GM23338 (cell line): ENCODE data around the gene RBM22. TPM values are rescaled to one million over a fixed set of nuclear protein-coding genes. Genes with fewer than 3 reads are reported as not detected.

Experiments used
- ATAC-seq: fragments of 200-7000 bp; cut with Tn5 transposase; 3 replicates; pipeline ENCODE4 v1.9.1; 2020
- DNase-seq: peaks from one replicate; pipeline ENCODE4 v3.0.0-alpha.2; 2015; ENCODE audit warnings: low spot score
- H2AFZ ChIP-seq: fragments of 200-600 bp; sonication (generic); 2 replicates; pipeline ENCODE4 v1.8.0; 2016; ENCODE audit warnings: antibody characterized with exemption, mild to moderate bottlenecking, moderate library complexity
- H3F3A ChIP-seq: fragments of 200-600 bp; sonication (generic); replicated peaks from 2 replicates; pipeline ENCODE4 v1.8.0; 2017; ENCODE audit warnings: antibody characterized with exemption, mixed run types, low read depth
- H3K27ac ChIP-seq: fragments of 200-600 bp; sonication (generic); 2 replicates; pipeline ENCODE4 v1.6.1; 2016; ENCODE audit warnings: low read depth
- H3K27me3 ChIP-seq: fragments of 200-600 bp; sonication (generic); 2 replicates; pipeline ENCODE4 v1.8.0; 2016; ENCODE audit warnings: mild to moderate bottlenecking, mixed run types, moderate library complexity; ENCODE audit not compliant: insufficient read depth
- H3K36me3 ChIP-seq: fragments of 200-600 bp; sonication (generic); 2 replicates; pipeline ENCODE4 v1.8.0; 2016; ENCODE audit warnings: mild to moderate bottlenecking; ENCODE audit not compliant: insufficient read depth
- H3K4me1 ChIP-seq: fragments of 200-600 bp; sonication (generic); 2 replicates; pipeline ENCODE4 v1.8.0; 2016; ENCODE audit warnings: mild to moderate bottlenecking, moderate library complexity; ENCODE audit not compliant: insufficient read depth
- H3K4me2 ChIP-seq: fragments of 200-600 bp; sonication (generic); 2 replicates; pipeline ENCODE4 v1.7.1; 2017; ENCODE audit warnings: mixed run types
- H3K4me3 ChIP-seq: fragments of 200-600 bp; sonication (generic); 2 replicates; pipeline ENCODE4 v1.6.1; 2016; ENCODE audit warnings: mixed run types
- H3K79me2 ChIP-seq: fragments of 200-600 bp; sonication (generic); replicated peaks from 2 replicates; pipeline ENCODE4 v1.8.0; 2017; ENCODE audit warnings: mild to moderate bottlenecking; ENCODE audit not compliant: insufficient read depth
- H3K9me2 ChIP-seq: fragments of 200-600 bp; sonication (generic); 2 replicates; pipeline ENCODE4 v1.8.0; 2017; ENCODE audit not compliant: insufficient read depth
- H4K20me1 ChIP-seq: fragments of 200-600 bp; sonication (generic); replicated peaks from 2 replicates; pipeline ENCODE4 v1.8.0; 2017; ENCODE audit warnings: mild to moderate bottlenecking; ENCODE audit not compliant: insufficient read depth
- H3K27ac Mint-ChIP-seq: 2 replicates; pipeline ENCODE4 v1.8.0; 2020; ENCODE audit warnings: inconsistent platforms, mild to moderate bottlenecking, moderate library complexity, mixed read lengths
- H3K27me3 Mint-ChIP-seq: 3 replicates; pipeline ENCODE4 v1.8.0; 2022; ENCODE audit warnings: low read depth, mild to moderate bottlenecking, moderate library complexity, mixed read lengths, inconsistent platforms; ENCODE audit not compliant: insufficient read depth, poor library complexity
- H3K36me3 Mint-ChIP-seq: 3 replicates; pipeline ENCODE4 v1.8.0; 2021; ENCODE audit warnings: low read depth, mild to moderate bottlenecking, inconsistent platforms, moderate library complexity, mixed read lengths
- H3K4me1 Mint-ChIP-seq: 3 replicates; pipeline ENCODE4 v1.8.0; 2020; ENCODE audit warnings: mild to moderate bottlenecking, inconsistent platforms, mixed read lengths
- H3K4me3 Mint-ChIP-seq: 3 replicates; pipeline ENCODE4 v1.8.0; 2021; ENCODE audit warnings: moderate library complexity, mild to moderate bottlenecking, inconsistent platforms, mixed read lengths
- H3K9me3 Mint-ChIP-seq: 3 replicates; pipeline ENCODE4 v1.8.0; 2020; ENCODE audit warnings: moderate library complexity, mild to moderate bottlenecking, inconsistent platforms, mixed read lengths
- CREB1 ChIP-seq: fragments of 250-450 bp; sonication (Bioruptor Pico); IDR thresholded peaks from 2 replicates; pipeline ENCODE4 v1.5.0; 2020; ENCODE audit warnings: low read depth, mild to moderate bottlenecking, moderate library complexity
- EZH2 ChIP-seq: fragments of 200-600 bp; sonication (generic); IDR thresholded peaks from one replicate; pipeline ENCODE4 v1.8.0; 2017; ENCODE audit warnings: antibody characterized with exemption, mild to moderate bottlenecking, low read depth; ENCODE audit not compliant: unreplicated experiment
- EZH2phosphoT487 ChIP-seq: fragments of 200-600 bp; sonication (generic); IDR thresholded peaks from one replicate; pipeline ENCODE4 v1.8.1; 2018; ENCODE audit warnings: antibody characterized with exemption; ENCODE audit not compliant: unreplicated experiment
- JUNB ChIP-seq: IDR thresholded peaks from one replicate; pipeline ENCODE4 v1.6.1; 2016; ENCODE audit warnings: antibody characterized with exemption; ENCODE audit not compliant: unreplicated experiment
- NANOG ChIP-seq: IDR thresholded peaks from 2 replicates; pipeline ENCODE4 v1.6.1; 2016; ENCODE audit warnings: antibody characterized with exemption, borderline replicate concordance
- POLR2AphosphoS5 ChIP-seq: IDR thresholded peaks from 2 replicates; pipeline ENCODE4 v1.6.1; 2016; ENCODE audit warnings: antibody characterized with exemption, low read depth
- STAT1 ChIP-seq: IDR thresholded peaks from one replicate; pipeline ENCODE4 v1.6.1; 2016; ENCODE audit warnings: antibody characterized with exemption; ENCODE audit not compliant: unreplicated experiment
- ZNF114 ChIP-seq: fragments of 250-450 bp; sonication (Bioruptor Pico); IDR thresholded peaks from 2 replicates; pipeline ENCODE4 v1.5.0; 2020; ENCODE audit warnings: mild to moderate bottlenecking, moderate library complexity
- ZNF331 ChIP-seq: fragments of 250-450 bp; sonication (Bioruptor Pico); IDR thresholded peaks from 2 replicates; pipeline ENCODE4 v1.5.0; 2020; ENCODE audit warnings: low read depth, mild to moderate bottlenecking, moderate library complexity
- polyA plus RNA-seq: library from polyadenylated mRNA; unstranded; fragments of >200 nt; fragmentation: Nextera tagmentation; extraction: Ambion mirVana; gene quantifications from 2 replicates; pipeline ENCODE4 v1.2.1, GENCODE V29; 2016
- total RNA-seq: library from RNA; depleted of rRNA; stranded (reverse); fragments of >200 nt; shearing (Covaris generic); gene quantifications from 2 replicates; pipeline ENCODE4 v1.2.3, GENCODE V29; 2014
- TF ChIP-seq, protein P1 (sequence below): IDR thresholded peaks from 2 replicates; pipeline ENCODE4 v1.6.1; 2016; ENCODE audit warnings: antibody characterized with exemption
- TF ChIP-seq, protein P2 (sequence below): fragments of 250-450 bp; sonication (Bioruptor Pico); IDR thresholded peaks from 2 replicates; pipeline ENCODE4 v1.5.0; 2020; ENCODE audit warnings: mild to moderate bottlenecking, moderate library complexity
- TF ChIP-seq, protein P3 (sequence below), 2 experiments: fragments of 200-600 bp in 1 of 2; sonication (generic) in 1 of 2; conservative IDR thresholded peaks; 2 replicates each; pipeline versions ENCODE4 v1.5.1 to v1.6.1; 2016 to 2017; ENCODE audit warnings: antibody characterized with exemption in 2 of 2, low read depth in 2 of 2, mild to moderate bottlenecking in 2 of 2, moderate library complexity in 1 of 2
- TF ChIP-seq, protein P4 (sequence below): IDR thresholded peaks from one replicate; pipeline ENCODE4 v1.6.1; 2018; ENCODE audit warnings: antibody characterized with exemption; ENCODE audit not compliant: unreplicated experiment

Gene RBM22
- total and polyA plus RNA-seq, 2 experiments from 2014 or later = 23.4 to 32.3 TPM

DNA sequence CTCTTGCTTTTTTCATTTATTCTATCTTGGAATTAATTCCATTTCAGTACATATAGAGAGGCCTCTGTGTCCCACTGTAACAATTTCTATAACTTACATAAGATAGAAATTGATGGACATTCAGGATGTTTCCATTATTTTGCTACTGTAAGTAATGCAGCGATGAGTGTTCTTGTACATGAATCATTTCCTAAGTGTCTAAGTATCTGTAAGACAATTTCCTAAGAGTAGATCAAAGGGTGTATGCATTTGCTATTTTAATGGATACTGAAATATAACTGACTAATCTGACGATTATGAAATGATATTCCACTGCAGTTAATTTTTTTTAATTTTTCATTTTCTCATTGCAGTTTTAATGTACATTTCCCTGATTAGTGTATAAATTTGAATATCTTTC lies 23.0 kb upstream of the RBM22 start:
- H3K4me3 ChIP-seq = no peak overlapping the region
- no peak for ATAC-seq

More for the DNA sequence above, 23.0 kb upstream of the RBM22 start:
- no peaks in the 10 kb centered on the region for H3K4me1 ChIP-seq
- H3K4me2 ChIP-seq = no peak overlapping the region
- no peaks in the 10 kb centered on the region for H3K9me3 Mint-ChIP-seq
- DNase-seq = no peak
- H3K79me2 ChIP-seq = no peaks in the 10 kb centered on the region
- H4K20me1 ChIP-seq = no peaks in the 10 kb centered on the region; the same call in 1 of the 2 replicates
- peaks cover 10% of the 10 kb centered on the region for H3K36me3 ChIP-seq
- no peaks in the 10 kb centered on the region for H3K27me3 ChIP-seq
- TF ChIP-seq STAT1 = no peak
- TF ChIP-seq, protein P1, sequence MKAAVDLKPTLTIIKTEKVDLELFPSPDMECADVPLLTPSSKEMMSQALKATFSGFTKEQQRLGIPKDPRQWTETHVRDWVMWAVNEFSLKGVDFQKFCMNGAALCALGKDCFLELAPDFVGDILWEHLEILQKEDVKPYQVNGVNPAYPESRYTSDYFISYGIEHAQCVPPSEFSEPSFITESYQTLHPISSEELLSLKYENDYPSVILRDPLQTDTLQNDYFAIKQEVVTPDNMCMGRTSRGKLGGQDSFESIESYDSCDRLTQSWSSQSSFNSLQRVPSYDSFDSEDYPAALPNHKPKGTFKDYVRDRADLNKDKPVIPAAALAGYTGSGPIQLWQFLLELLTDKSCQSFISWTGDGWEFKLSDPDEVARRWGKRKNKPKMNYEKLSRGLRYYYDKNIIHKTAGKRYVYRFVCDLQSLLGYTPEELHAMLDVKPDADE = no peak
- TF ChIP-seq NANOG = no peak
- TF ChIP-seq POLR2AphosphoS5 = no peak
- TF ChIP-seq EZH2 = no peak
- no peak for TF ChIP-seq JUNB
- no peak for TF ChIP-seq CREB1
- TF ChIP-seq, protein P2, sequence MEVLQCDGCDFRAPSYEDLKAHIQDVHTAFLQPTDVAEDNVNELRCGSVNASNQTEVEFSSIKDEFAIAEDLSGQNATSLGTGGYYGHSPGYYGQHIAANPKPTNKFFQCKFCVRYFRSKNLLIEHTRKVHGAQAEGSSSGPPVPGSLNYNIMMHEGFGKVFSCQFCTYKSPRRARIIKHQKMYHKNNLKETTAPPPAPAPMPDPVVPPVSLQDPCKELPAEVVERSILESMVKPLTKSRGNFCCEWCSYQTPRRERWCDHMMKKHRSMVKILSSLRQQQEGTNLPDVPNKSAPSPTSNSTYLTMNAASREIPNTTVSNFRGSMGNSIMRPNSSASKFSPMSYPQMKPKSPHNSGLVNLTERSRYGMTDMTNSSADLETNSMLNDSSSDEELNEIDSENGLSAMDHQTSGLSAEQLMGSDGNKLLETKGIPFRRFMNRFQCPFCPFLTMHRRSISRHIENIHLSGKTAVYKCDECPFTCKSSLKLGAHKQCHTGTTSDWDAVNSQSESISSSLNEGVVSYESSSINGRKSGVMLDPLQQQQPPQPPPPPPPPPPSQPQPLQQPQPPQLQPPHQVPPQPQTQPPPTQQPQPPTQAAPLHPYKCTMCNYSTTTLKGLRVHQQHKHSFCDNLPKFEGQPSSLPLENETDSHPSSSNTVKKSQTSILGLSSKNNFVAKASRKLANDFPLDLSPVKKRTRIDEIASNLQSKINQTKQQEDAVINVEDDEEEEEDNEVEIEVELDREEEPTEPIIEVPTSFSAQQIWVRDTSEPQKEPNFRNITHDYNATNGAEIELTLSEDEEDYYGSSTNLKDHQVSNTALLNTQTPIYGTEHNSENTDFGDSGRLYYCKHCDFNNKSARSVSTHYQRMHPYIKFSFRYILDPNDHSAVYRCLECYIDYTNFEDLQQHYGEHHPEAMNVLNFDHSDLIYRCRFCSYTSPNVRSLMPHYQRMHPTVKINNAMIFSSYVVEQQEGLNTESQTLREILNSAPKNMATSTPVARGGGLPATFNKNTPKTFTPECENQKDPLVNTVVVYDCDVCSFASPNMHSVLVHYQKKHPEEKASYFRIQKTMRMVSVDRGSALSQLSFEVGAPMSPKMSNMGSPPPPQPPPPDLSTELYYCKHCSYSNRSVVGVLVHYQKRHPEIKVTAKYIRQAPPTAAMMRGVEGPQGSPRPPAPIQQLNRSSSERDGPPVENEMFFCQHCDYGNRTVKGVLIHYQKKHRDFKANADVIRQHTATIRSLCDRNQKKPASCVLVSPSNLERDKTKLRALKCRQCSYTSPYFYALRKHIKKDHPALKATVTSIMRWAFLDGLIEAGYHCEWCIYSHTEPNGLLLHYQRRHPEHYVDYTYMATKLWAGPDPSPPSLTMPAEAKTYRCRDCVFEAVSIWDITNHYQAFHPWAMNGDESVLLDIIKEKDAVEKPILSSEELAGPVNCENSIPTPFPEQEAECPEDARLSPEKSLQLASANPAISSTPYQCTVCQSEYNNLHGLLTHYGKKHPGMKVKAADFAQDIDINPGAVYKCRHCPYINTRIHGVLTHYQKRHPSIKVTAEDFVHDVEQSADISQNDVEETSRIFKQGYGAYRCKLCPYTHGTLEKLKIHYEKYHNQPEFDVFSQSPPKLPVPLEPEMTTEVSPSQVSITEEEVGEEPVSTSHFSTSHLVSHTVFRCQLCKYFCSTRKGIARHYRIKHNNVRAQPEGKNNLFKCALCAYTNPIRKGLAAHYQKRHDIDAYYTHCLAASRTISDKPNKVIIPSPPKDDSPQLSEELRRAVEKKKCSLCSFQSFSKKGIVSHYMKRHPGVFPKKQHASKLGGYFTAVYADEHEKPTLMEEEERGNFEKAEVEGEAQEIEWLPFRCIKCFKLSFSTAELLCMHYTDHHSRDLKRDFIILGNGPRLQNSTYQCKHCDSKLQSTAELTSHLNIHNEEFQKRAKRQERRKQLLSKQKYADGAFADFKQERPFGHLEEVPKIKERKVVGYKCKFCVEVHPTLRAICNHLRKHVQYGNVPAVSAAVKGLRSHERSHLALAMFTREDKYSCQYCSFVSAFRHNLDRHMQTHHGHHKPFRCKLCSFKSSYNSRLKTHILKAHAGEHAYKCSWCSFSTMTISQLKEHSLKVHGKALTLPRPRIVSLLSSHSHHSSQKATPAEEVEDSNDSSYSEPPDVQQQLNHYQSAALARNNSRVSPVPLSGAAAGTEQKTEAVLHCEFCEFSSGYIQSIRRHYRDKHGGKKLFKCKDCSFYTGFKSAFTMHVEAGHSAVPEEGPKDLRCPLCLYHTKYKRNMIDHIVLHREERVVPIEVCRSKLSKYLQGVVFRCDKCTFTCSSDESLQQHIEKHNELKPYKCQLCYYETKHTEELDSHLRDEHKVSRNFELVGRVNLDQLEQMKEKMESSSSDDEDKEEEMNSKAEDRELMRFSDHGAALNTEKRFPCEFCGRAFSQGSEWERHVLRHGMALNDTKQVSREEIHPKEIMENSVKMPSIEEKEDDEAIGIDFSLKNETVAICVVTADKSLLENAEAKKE = no peak
- TF ChIP-seq EZH2phosphoT487 = no peak
- TF ChIP-seq, protein P3, sequence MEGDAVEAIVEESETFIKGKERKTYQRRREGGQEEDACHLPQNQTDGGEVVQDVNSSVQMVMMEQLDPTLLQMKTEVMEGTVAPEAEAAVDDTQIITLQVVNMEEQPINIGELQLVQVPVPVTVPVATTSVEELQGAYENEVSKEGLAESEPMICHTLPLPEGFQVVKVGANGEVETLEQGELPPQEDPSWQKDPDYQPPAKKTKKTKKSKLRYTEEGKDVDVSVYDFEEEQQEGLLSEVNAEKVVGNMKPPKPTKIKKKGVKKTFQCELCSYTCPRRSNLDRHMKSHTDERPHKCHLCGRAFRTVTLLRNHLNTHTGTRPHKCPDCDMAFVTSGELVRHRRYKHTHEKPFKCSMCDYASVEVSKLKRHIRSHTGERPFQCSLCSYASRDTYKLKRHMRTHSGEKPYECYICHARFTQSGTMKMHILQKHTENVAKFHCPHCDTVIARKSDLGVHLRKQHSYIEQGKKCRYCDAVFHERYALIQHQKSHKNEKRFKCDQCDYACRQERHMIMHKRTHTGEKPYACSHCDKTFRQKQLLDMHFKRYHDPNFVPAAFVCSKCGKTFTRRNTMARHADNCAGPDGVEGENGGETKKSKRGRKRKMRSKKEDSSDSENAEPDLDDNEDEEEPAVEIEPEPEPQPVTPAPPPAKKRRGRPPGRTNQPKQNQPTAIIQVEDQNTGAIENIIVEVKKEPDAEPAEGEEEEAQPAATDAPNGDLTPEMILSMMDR (conservative IDR thresholded peaks at IDR 0.05; ENCODE audit: low read depth in 2 of 2) = no peak
- TF ChIP-seq, protein P4, sequence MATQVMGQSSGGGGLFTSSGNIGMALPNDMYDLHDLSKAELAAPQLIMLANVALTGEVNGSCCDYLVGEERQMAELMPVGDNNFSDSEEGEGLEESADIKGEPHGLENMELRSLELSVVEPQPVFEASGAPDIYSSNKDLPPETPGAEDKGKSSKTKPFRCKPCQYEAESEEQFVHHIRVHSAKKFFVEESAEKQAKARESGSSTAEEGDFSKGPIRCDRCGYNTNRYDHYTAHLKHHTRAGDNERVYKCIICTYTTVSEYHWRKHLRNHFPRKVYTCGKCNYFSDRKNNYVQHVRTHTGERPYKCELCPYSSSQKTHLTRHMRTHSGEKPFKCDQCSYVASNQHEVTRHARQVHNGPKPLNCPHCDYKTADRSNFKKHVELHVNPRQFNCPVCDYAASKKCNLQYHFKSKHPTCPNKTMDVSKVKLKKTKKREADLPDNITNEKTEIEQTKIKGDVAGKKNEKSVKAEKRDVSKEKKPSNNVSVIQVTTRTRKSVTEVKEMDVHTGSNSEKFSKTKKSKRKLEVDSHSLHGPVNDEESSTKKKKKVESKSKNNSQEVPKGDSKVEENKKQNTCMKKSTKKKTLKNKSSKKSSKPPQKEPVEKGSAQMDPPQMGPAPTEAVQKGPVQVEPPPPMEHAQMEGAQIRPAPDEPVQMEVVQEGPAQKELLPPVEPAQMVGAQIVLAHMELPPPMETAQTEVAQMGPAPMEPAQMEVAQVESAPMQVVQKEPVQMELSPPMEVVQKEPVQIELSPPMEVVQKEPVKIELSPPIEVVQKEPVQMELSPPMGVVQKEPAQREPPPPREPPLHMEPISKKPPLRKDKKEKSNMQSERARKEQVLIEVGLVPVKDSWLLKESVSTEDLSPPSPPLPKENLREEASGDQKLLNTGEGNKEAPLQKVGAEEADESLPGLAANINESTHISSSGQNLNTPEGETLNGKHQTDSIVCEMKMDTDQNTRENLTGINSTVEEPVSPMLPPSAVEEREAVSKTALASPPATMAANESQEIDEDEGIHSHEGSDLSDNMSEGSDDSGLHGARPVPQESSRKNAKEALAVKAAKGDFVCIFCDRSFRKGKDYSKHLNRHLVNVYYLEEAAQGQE = no peak
- no peak for TF ChIP-seq ZNF331
- no peak for TF ChIP-seq ZNF114 (CRISPR knock-in tag)
- no peak overlapping the region for H3K4me3 Mint-ChIP-seq
- no peak overlapping the region for H2AFZ ChIP-seq
- no peaks in the 10 kb centered on the region for H3K9me2 ChIP-seq
- H3F3A ChIP-seq = no peaks in the 10 kb centered on the region
- H3K27ac ChIP-seq = no peak overlapping the region
- no peaks in the 10 kb centered on the region for H3K4me1 Mint-ChIP-seq
- H3K36me3 Mint-ChIP-seq = peaks cover 47% of the 10 kb centered on the region
- no peak overlapping the region for H3K27ac Mint-ChIP-seq
- H3K27me3 Mint-ChIP-seq = no peaks in the 10 kb centered on the region
